MM.1S (cell line): ENCODE measurements around the gene METTL16.

Source experiments
- DNase-seq: peaks from one replicate; pipeline ENCODE4 v3.0.0-alpha.2; 2015
- H2AFZ ChIP-seq: fragments of 300-600 bp; sonication (generic); 2 replicates; pipeline ENCODE4 v1.6.0; 2016; ENCODE audit warnings: antibody characterized with exemption, low read length
- H3F3A ChIP-seq: fragments of 300-600 bp; sonication (generic); 2 replicates; pipeline ENCODE4 v1.6.1; 2016; ENCODE audit warnings: mild to moderate bottlenecking, antibody characterized with exemption, low read length, moderate library complexity, mixed read lengths; ENCODE audit not compliant: insufficient read depth
- H3K27ac ChIP-seq: fragments of 300-600 bp; sonication (generic); 2 replicates; pipeline ENCODE4 v1.5.1; 2016; ENCODE audit warnings: mild to moderate bottlenecking, low read length
- H3K27me3 ChIP-seq: fragments of 300-600 bp; sonication (generic); replicated peaks from 2 replicates; pipeline ENCODE4 v1.6.0; 2016; ENCODE audit warnings: low read length; ENCODE audit not compliant: insufficient read depth
- H3K36me3 ChIP-seq: fragments of 300-600 bp; sonication (generic); replicated peaks from 2 replicates; pipeline ENCODE4 v1.6.1; 2016; ENCODE audit warnings: mild to moderate bottlenecking, low read length, mixed read lengths; ENCODE audit not compliant: insufficient read depth
- H3K4me1 ChIP-seq: fragments of 300-600 bp; sonication (generic); 2 replicates; pipeline ENCODE4 v1.6.1; 2016; ENCODE audit warnings: low read length, mixed read lengths
- H3K4me2 ChIP-seq: fragments of 300-600 bp; sonication (generic); 2 replicates; pipeline ENCODE4 v1.6.0; 2016; ENCODE audit warnings: low read depth, low read length
- H3K4me3 ChIP-seq: fragments of 300-600 bp; sonication (generic); 2 replicates; pipeline ENCODE4 v1.5.1; 2016; ENCODE audit warnings: low read length, mixed read lengths
- H3K79me2 ChIP-seq: fragments of 300-600 bp; sonication (generic); 2 replicates; pipeline ENCODE4 v1.6.1; 2016; ENCODE audit warnings: mixed run types, low read length, mixed read lengths
- H3K9ac ChIP-seq: fragments of 300-600 bp; sonication (generic); 2 replicates; pipeline ENCODE4 v1.6.1; 2016; ENCODE audit warnings: low read length, mixed read lengths
- H3K9me2 ChIP-seq: fragments of 300-600 bp; sonication (generic); replicated peaks from 2 replicates; pipeline ENCODE4 v1.6.1; 2016; ENCODE audit warnings: mild to moderate bottlenecking, low read length, mixed read lengths; ENCODE audit not compliant: insufficient read depth
- H3K9me3 ChIP-seq: fragments of 300-600 bp; sonication (generic); replicated peaks from 2 replicates; pipeline ENCODE4 v1.6.1; 2016; ENCODE audit warnings: mild to moderate bottlenecking, low read length, mixed read lengths; ENCODE audit not compliant: insufficient read depth
- H4K20me1 ChIP-seq: fragments of 300-600 bp; sonication (generic); 2 replicates; pipeline ENCODE4 v1.6.1; 2016; ENCODE audit warnings: mild to moderate bottlenecking, low read length, moderate library complexity, mixed read lengths; ENCODE audit not compliant: insufficient read depth
- EZH2 ChIP-seq: fragments of 300-600 bp; sonication (generic); optimal IDR thresholded peaks from 2 replicates; pipeline ENCODE3; 2017; ENCODE audit warnings: low read depth, mild to moderate bottlenecking, antibody characterized with exemption, low read length, mixed read lengths
- EZH2phosphoT487 ChIP-seq: fragments of 300-600 bp; sonication (generic); IDR thresholded peaks from 2 replicates; pipeline ENCODE4 v1.6.1; 2018; ENCODE audit warnings: antibody characterized with exemption, low read length
- TF ChIP-seq, protein P1 (sequence below): fragments of 300-600 bp; sonication (generic); IDR thresholded peaks from 2 replicates; pipeline ENCODE4 v1.5.1; 2016; ENCODE audit warnings: antibody characterized with exemption, low read length, mixed read lengths

The METTL16 gene

GRCh38 chr17:2400474-2400866 lies 111.2 kb downstream of the METTL16 start:
- TF ChIP-seq, protein P1, sequence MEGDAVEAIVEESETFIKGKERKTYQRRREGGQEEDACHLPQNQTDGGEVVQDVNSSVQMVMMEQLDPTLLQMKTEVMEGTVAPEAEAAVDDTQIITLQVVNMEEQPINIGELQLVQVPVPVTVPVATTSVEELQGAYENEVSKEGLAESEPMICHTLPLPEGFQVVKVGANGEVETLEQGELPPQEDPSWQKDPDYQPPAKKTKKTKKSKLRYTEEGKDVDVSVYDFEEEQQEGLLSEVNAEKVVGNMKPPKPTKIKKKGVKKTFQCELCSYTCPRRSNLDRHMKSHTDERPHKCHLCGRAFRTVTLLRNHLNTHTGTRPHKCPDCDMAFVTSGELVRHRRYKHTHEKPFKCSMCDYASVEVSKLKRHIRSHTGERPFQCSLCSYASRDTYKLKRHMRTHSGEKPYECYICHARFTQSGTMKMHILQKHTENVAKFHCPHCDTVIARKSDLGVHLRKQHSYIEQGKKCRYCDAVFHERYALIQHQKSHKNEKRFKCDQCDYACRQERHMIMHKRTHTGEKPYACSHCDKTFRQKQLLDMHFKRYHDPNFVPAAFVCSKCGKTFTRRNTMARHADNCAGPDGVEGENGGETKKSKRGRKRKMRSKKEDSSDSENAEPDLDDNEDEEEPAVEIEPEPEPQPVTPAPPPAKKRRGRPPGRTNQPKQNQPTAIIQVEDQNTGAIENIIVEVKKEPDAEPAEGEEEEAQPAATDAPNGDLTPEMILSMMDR, result no peak
- TF ChIP-seq EZH2, result no peak
- no peak for TF ChIP-seq EZH2phosphoT487
- peaks cover 5% of the 10 kb centered on the region; the same call in 1 of the 2 replicates for H3K4me1 ChIP-seq
- H3K4me3 ChIP-seq, result peak overlapping the region; percentile 98
- peaks cover 43% of the 10 kb centered on the region for H3K79me2 ChIP-seq
- peak overlapping the region; percentile 100 for H3K27ac ChIP-seq
- peak overlapping the region; percentile 98 for H3K9ac ChIP-seq
- H2AFZ ChIP-seq, result peak overlapping the region; percentile 26; the same call in 1 of the 2 replicates
- peak; percentile 68 for DNase-seq
- H3F3A ChIP-seq, result peaks cover 13% of the 10 kb centered on the region; the same call in 1 of the 2 replicates
- no peaks in the 10 kb centered on the region for H3K27me3 ChIP-seq
- peak overlapping the region; percentile 94 for H3K4me2 ChIP-seq
- no peaks in the 10 kb centered on the region for H3K9me3 ChIP-seq
- H4K20me1 ChIP-seq, result no peaks in the 10 kb centered on the region
- H3K36me3 ChIP-seq, result no peaks in the 10 kb centered on the region
- H3K9me2 ChIP-seq, result no peaks in the 10 kb centered on the region

DNA sequence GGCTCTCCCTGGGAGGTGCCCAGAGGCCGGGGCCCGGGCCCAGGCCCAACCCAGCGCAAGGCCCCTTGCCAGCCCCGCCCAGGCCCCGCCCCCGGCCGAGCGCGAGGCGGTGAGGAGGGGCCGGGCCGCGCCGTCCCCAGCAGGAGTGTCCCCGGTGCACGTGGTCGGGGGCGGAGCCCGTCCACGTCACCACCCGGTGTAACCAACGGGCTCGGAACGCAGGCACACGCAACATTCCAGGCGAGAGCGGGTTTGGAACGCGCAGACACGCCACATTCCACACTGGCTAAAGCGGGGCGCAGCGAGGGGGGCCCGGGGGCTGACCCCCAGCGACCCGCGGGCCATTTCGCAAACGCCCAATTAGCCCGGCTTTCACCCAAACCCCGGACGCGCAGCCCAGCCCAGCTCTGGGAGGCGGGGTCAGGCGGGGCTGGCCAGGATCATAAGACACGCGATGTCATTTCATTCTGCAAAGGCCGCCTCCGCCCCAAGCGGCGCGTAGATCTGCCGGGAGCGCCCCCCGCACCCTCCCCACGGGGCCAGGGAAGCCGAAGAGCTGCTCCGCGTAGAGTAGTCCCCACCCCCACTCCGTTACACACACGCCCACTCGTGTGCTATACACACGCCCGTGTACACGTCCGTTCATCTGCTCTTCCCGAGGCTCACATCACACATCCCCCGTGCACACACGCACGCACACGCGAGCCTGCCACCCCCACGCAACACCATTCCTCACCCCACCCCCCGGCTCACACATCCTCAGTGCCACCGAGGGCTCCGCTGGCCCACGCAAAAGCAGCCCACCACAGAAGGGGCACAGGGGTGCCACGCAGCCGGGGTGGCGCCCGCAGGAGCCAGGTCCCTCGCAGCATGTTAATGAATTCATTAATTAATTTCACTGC lies 111.9 kb downstream of the METTL16 start:
- H3K9me3 ChIP-seq, result no peaks in the 10 kb centered on the region
- H3K27ac ChIP-seq, result peak overlapping the region; percentile 100
- peaks cover 5% of the 10 kb centered on the region; the same call in 1 of the 2 replicates for H3K4me1 ChIP-seq
- peak overlapping the region; percentile 98 for H3K4me3 ChIP-seq
- no peaks in the 10 kb centered on the region for H3K9me2 ChIP-seq
- H3K9ac ChIP-seq, result peak overlapping the region; percentile 98
- peak; percentile 97 for DNase-seq
- H2AFZ ChIP-seq, result peak overlapping the region; percentile 26; the same call in 1 of the 2 replicates
- no peaks in the 10 kb centered on the region for H3K36me3 ChIP-seq
- H3K4me2 ChIP-seq, result peak overlapping the region; percentile 100
- H3F3A ChIP-seq, result peaks cover 13% of the 10 kb centered on the region; the same call in 1 of the 2 replicates
- peaks cover 50% of the 10 kb centered on the region for H3K79me2 ChIP-seq
- TF ChIP-seq, protein P1, result no peak
- TF ChIP-seq EZH2 (no peak), EZH2phosphoT487 (no peak)
- no peaks in the 10 kb centered on the region for H3K27me3 ChIP-seq
- H4K20me1 ChIP-seq, result no peaks in the 10 kb centered on the region

DNA sequence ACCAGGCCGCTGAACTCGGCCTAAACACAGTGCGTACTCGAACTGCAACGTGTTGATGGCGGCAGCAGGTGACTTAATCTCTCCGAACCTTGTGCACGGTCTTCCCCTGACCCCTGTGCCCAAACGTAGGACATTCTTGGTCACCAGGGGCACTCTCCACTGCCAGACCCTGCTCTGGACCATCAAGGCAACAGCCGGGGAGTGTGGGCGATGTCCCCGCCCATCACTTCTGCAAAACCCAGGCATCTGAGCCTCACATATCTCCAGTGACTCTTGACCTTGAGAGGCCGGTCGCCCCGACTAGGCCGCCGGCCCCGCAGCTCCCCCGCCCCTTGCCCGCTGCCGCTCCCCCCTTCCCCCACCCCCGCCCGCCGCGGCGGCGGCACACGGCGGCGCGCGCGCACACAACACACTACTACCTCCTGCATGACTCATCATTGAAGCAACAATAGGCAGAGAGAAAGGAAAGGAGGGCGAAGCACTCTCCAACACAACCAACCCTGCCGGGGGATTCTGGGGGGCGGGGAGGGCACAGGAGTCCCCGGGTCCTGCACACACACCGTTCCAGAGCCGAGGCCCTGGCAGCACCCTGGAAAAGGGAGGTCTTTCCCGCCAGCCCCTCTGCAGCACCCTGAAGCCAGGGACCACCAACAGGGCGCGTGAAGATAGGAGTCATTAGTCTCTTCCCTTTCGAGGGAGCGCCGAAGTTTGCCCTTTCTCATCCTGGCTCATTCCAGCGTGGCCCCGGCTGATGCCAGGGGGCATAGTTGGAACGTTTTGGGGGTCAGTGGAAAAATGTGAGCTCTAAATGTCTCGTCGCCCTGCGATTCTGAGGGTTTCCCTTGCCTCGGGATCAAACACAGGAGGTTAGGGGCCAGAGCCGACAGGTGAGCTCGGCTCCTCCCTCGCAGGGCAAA lies 112.8 kb downstream of the METTL16 start:
- Histone ChIP-seq H2AFZ (peak overlapping the region; percentile 25; the same call in 1 of the 2 replicates), H3K4me1 (peaks cover 8% of the 10 kb centered on the region)
- peak; percentile 43 for DNase-seq

More for the DNA sequence above, 112.8 kb downstream of the METTL16 start:
- TF ChIP-seq, protein P1, result no peak
- TF ChIP-seq EZH2phosphoT487 (no peak), EZH2 (no peak)
- H3K36me3 ChIP-seq, result no peaks in the 10 kb centered on the region
- no peaks in the 10 kb centered on the region for H3K9me2 ChIP-seq
- H3K27me3 ChIP-seq, result no peaks in the 10 kb centered on the region
- H3F3A ChIP-seq, result peaks cover 13% of the 10 kb centered on the region; the same call in 1 of the 2 replicates
- H3K27ac ChIP-seq, result peak overlapping the region; percentile 100
- peak overlapping the region; percentile 81 for H3K4me3 ChIP-seq
- H3K4me2 ChIP-seq, result peak overlapping the region; percentile 100
- H3K9me3 ChIP-seq, result no peaks in the 10 kb centered on the region
- H4K20me1 ChIP-seq, result no peaks in the 10 kb centered on the region
- peaks cover 55% of the 10 kb centered on the region for H3K79me2 ChIP-seq
- peak overlapping the region; percentile 92 for H3K9ac ChIP-seq
